ENCODE measurements around the gene NR2C2AP.
"Not testable (repeated sequence)": the region's sequence is repeated elsewhere in the genome, so short reads cannot be mapped to it uniquely, and the experiment has no call there.

NR2C2AP gene

DNA sequence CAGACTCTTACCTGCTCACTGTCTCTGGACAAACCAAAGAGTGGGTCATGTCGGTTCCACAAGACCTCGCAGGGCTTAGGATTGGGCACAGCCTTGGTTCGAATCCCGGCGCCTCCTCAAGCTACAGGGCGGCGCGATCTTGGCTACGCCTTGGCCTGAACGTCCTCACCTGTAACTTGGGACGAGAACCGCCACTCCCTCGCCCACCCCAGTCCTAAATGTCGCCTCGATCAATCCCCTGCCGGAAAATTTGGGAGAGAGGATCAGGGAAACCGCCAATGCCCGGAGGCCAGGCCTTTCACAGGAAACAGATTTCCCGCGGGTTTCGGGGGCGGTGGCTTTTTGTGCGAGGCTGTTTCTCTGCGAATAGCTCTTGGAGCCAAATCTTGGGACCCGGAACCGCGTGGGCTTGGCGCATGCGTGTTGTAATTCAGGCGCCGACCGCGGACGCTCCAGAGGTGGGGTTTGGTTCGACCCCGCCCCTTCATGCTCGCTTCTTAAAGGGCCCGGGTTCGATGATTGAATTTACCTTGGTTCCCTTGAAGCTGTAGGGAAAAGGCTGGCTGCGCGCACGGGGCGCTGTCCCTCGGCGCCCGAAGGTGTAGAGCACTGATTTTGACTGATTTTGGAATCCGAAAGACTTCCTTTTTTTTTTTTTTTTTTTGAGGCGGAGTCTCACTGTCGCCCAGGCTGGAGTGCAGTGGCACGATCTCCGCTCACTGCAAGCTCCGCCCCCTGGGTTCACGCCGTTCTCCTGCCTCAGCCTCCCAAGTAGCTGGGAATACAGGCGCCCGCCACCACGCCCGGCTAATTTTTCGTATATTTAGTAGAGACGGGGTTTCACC is at the start of gene NR2C2AP:
TSS of gene NR2C2AP (minus strand) at position 403 of the 845 bp plus-strand sequence. CDS start at position 49, 354 bp downstream.
- peak; percentile 95 to 96 for DNase-seq

GRCh38 chr19:19250196-19250801 is 47.1 kb upstream of the NR2C2AP start:
- DNase-seq, result no peak

GRCh38 chr19:19240476-19240875 is 37.3 kb upstream of the NR2C2AP start:
- no peak for DNase-seq

DNA sequence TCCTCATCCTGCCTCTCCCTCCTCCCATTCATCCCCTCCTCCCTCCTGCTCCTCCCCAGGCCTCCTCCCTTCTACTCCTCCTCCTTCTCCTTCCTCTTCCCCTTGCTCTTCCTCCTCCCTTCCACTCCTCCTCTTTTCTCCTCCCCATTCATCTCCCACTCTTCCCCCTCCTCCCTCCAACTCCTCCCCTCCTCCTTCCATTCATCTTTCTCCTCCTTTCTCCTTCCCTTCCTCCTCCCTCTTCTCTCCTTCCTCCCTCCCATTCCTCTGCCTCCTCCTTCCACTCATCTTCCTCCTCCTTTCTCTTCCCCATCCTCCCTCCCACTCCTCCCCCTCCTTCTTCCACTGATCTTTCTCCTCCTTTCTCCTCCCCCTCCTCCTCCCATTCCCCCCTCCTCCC is 36.5 kb upstream of the NR2C2AP start:
- DNase-seq, result no peak

DNA sequence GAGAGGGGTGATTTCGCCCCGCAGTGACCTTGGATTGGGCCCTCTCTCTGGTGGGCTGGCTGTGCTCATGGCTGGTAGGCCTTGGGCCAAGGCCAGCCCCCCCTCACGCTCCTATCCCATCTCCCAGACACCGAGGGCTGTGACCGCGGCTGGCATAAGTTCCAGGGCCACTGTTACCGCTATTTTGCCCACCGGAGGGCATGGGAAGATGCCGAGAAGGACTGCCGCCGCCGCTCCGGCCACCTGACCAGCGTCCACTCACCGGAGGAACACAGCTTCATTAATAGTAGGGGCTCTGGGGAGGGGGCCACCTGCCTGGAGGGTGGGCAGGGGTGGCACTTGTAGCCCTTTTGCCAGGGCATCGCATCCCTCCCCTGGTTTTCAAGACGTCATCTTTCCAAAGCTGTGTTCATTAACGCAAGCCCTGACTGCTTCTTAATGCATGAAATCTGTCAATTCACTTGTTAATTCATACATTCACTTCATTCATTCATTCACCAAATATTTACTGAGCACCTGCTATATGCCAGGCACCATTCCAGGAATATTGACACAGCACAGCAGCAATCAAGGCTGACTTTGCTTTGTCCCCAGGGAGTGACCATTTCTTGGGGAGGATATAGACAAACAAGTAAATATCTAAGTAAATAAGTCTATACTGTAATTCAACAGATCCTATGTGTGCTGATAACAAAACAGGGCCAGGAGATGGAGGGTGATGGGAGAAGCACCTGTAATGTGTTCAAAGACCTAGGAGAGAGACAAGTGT is 35.1 kb upstream of the NR2C2AP start:
- DNase-seq, result no peak

DNA sequence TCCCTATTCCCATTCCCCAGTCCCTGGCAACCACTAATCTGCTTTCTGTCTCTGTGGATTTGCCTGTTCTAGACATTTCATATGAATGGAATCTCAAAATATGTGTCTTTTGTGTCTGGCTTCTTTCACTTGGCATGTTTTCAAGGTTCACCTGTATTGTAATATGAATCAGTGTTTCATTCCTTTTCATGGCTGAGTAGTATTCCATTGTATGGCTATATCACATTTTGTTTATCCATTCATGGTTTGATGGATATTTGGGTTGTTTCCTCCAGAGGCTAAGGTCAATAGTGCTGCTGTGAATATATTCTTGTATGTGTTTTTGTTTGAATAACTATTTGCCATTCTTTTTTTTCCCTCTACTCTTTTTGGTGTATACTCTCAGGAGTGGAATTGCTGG is 33.0 kb upstream of the NR2C2AP start:
- DNase-seq, result no peak

DNA sequence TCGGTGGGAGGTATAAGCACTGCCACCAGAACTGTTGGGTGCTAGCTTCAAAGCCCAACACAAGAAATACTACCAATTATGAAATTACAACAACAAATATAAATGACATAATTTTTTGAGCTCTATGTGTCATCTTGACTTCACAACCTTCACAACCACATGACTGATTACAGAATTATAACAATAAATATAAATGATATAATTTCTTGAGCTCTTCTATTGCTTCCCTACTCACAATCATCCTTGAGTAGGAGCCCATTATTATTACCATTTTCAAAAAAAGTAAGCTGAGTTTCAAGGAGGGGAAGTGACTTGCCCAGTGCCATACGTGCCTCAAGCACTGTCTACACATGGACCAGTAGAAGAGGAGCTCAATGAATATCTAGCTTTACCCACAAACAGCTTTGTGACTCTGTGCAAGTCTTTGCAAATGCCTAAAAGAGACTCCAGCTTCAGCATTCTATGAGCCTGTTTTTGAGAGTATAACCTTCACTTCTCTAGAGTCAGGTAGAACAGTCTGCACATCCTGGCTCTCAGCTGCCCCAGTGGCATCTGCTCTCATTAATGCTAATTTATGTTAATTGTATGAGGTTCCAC is 31.1 kb upstream of the NR2C2AP start:
- DNase-seq, result no peak

GRCh38 chr19:19232261-19232721 is 29.1 kb upstream of the NR2C2AP start:
- DNase-seq, result no peak

- DNase-seq, result no peak
These were observed 27.8 kb upstream of the NR2C2AP start for GRCh38 chr19:19230999-19231398.

GRCh38 chr19:19229701-19230100 is 26.5 kb upstream of the NR2C2AP start:
- DNase-seq, result no peak

- DNase-seq, result no peak
These were observed 24.0 kb upstream of the NR2C2AP start for GRCh38 chr19:19227217-19227616.

DNA sequence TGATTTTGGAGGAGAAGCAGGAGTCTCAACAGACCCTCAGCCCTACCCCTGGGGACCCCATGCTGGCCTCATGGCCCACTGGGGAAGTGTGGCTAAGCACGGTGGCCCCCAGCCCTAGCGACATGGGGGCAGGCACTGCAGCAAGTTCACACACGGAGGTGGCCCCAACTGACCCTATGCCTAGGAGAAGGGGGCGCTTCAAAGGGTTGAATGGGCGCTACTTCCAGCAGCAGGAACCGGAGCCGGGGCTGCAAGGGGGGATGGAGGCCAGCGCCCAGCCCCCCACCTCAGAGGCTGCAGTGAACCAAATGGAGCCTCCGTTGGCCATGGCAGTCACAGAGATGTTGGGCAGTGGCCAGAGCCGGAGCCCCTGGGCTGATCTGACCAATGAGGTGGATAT is 23.4 kb upstream of the NR2C2AP start:
- DNase-seq, result no peak

GRCh38 chr19:19226204-19226603 is 23.0 kb upstream of the NR2C2AP start:
- DNase-seq, result no peak

- peak; percentile 74 to 81 for DNase-seq
These were observed 21.8 kb upstream of the NR2C2AP start for GRCh38 chr19:19224852-19225494.

DNA sequence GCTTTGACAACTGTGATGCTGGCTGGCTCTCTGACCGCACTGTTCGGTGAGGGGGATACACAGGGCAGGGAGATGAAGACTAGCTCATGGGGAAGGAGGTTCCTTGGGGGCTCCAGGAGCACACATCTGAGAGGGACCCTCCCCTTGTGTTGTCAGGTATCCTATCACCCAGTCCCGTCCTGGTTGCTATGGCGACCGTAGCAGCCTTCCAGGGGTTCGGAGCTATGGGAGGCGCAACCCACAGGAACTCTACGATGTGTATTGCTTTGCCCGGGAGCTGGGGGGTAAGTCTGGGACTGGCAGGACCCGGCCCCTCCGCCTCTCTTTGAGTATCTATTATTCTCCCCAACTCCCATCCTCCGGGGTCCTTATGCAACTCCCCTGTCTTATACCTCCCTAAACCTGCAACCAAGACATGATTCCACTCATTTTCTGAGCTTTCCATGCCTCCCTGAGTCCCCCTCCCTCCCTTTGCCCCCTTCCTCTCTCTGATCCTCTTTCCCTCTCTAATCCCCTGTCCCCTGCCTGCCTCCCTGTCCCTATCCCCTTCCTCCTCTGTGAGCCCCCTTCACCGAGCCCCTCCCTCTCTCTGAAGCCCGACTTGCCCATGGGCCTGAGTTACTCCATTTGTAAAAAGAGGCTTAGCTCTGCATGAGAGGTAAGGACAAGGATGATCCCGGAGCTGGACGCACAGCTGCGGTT is 21.1 kb upstream of the NR2C2AP start:
- DNase-seq, result no peak

- DNase-seq, result no peak
These were observed 20.4 kb upstream of the NR2C2AP start for GRCh38 chr19:19223636-19224035.

- no peak for DNase-seq
These were observed 19.8 kb upstream of the NR2C2AP start for GRCh38 chr19:19223060-19223459.

GRCh38 chr19:19221000-19221399 is 17.8 kb upstream of the NR2C2AP start:
- not testable (repeated sequence) for DNase-seq

DNA sequence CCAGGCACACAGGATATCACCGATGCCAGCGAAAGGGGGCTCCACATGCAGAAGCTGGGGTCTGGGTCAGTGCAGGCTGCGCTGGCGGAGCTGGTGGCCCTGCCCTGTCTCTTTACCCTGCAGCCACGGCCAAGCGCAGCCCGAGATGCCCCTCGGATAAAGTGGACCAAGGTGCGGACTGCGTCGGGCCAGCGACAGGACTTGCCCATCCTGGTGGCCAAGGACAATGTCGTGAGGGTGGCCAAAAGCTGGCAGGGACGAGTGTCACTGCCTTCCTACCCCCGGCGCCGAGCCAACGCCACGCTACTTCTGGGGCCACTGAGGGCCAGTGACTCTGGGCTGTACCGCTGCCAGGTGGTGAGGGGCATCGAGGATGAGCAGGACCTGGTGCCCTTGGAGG is 15.7 kb upstream of the NR2C2AP start:
- no peak for DNase-seq

DNA sequence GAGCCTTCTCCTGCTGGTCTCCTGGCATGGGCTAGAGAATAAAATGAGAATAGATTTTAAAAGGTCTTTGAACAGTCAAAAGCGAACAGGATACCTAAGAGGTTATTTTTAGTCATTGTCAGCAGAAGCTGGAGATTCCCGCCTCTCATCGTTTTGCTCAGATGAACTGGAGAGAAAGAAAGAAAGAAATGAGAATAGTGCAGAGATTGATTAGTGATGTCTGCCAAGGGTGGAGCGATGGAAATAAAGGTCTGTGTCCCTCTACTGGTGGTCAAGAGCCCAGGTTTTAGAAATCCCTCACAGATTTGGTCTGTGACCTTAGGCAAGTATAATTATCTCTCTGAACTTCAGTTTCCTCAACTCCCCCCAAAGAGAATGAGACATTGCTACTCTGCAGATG is 13.9 kb upstream of the NR2C2AP start:
- no peak for DNase-seq

DNA sequence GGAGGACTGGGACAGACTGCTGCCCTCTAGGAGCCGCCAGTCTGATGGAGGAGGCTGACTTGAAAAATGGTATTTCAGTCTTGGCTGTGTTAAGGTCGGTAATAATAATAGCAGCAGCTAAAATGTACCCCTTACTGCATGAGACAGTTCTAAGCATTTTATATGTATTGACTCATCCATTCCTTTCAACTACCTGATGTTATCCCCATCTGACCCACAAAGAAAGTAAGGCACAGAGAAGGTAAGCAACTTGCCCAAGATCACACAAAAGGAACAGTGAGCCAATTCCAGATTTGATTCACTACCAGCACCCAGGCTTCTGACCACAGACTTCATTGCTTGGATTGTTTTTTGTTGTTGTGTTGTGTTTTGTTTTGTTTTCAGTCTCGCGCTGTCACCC is 12.6 kb upstream of the NR2C2AP start:
- DNase-seq, result no peak

DNA sequence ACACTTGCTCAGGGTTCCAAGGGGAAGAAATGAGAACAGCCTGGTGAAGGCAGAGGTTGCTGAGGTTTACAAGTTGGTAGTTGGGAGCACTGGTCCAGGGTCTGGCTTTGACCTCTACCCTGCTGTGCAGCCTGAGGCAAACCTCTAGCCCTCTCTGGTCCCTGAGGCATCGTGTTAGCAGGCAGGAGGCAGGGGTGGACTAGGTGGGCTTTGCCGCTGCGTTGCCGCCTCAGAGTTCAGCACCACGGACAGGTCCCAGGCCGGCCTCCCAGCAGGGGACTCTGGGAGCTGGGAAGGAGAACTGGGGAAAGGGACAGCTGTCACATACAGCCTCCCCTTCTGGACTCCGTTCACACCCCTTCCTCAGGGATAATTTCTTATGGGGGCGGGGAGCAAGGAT is 11.7 kb upstream of the NR2C2AP start:
- peak; percentile 43 to 44 for DNase-seq

Data from stimulated activated CD4-positive, alpha-beta T cell treated with anti-CD3 and anti-CD28 coated beads, Interleukin-2, amount 100 ng/mL, for 24 hours (primary cell).